Stimulated activated CD4-positive, alpha-beta T cell treated with anti-CD3 and anti-CD28 coated beads, Interleukin-1b, Interleukin-23, amount 100 ng/mL, for 1 hour (primary cell): ENCODE measurements around the gene ZFHX2.
"Not testable (repeated sequence)": the region's sequence is repeated elsewhere in the genome, so short reads cannot be mapped to it uniquely, and the experiment has no call there.

ENCODE experiments used
- DNase-seq, 2 donors: peaks; one replicate each; pipeline ENCODE4 v3.0.0-alpha.2; 2020; ENCODE audit warnings: low read depth in 2 of 2

The ZFHX2 gene

DNA sequence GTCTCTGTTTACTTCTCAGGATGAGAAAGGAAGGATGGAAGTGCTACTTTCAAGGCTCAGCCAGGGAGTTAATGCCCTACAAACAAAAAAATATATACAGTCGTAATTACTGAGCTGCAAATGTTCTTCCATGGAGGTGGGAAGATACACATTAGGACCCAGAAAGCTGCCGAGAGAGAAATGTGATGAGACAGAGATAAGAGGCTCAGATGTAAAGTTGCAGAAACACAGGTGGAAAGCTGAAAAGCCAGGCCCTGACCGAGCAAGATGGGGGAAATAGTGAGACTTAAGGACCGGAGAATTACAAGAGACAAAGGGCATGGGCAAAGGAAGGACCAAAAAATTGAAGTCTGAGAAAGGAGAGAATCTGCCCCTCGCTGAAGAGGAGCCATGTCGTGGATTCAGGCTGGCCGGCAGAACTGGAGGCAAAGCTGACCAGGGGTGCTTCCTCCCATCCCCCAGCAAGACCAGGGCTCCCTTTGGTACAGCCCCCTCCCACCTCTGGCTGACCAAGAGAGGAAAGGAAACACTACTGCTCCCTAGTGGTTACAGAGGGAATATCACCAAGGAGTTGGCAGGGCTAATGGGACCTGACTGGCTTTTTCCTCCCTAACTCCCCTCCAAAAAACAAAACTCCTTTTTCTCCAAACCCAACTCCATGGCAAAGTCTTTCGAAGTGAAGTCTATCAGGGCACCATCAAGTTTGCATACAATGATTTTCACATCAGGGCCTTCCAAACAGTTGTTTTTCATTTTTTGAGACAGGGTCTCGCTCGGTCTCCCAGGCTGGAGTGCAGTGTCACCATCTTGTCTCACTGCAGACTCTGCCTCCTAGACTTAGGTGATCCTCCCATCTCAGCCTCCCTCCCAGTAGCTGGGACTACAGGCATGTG lies 12.1 kb downstream of the ZFHX2 start:
- DNase-seq, result no peak

DNA sequence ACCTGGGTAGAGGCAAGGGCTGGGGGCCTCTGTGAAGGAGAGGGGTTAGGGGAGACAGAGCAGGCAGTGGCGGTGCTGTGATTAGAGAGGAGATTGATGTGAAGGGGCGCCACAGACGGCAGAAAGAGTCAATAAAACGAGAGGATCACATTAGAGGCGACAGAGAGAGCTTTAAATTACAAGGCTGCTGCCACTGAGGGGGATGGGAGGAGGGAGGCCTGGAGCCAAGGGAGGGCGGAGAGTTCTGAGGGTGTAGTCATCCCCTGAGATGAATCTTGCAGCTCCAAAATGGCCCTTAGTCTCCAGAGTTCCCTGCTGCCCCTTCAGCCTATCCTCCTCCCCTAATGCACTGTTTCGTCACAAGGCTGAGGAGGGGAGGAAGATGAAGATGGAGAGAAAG lies 12.8 kb downstream of the ZFHX2 start:
- DNase-seq, result no peak

DNA sequence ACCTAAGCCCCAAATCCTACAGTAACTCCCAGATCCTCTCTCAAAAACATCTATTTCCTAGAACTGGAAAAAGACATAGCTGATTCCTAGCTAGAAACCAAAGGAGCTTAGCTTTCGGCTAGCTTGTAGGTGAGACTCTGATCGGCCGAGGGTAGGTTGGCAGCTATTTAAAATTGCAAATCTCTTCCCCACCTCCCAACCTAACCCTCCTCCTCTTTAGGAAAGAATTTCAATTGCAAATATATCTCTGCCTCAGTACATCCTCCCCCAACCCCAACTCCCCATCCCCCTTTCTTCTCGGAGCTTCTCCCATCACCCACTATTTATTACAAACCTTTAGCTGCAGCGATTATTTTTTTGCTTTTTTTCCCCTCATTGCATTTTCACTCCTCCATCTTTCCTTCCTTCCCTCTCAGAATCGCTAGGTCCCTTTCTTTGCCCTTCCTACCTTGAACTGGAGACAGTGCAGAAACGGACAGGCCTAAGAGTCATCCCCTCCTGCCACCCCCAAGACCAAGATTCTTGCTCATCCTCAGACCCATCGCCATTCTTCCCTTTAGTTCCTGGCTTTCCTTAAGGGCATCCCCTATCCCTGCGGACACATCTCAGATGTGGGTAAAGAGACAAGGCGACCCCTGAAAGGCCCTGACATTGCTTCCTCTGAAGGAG lies 13.4 kb downstream of the ZFHX2 start:
- no peak for DNase-seq

DNA sequence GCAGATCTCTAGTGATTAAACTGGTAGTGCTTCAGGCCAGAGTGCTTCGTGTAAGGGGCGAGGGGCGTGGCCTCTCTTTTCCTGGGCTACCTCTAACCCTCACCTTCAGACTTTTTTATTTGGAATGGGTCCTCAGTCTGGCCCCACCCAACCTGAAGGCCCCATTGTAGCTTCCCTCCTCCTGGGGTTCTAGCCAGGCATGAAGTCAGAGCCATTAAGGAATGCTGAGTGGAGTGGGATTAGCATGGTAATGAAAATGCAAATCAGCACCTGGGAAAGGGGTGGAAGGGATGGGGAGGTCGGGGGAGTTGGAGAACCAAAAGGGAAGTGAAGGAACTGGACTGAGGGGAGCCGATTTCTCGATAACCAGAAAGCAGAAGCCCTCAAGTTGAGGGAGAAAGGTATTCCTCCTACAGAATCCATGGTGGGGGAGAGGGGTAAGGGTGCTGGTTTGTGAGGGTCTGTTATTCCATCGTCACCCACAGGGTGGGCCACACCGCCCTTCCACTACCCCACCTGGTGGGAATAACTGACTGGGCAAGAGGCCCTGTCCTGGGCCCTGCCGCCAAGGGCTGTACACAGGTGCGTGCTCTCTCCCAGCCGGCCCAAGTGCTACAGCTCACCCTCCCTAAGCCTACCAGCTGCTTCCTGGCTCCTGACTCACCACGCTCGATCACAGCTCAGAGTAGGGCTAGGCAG lies 14.1 kb downstream of the ZFHX2 start:
- no peak for DNase-seq

DNA sequence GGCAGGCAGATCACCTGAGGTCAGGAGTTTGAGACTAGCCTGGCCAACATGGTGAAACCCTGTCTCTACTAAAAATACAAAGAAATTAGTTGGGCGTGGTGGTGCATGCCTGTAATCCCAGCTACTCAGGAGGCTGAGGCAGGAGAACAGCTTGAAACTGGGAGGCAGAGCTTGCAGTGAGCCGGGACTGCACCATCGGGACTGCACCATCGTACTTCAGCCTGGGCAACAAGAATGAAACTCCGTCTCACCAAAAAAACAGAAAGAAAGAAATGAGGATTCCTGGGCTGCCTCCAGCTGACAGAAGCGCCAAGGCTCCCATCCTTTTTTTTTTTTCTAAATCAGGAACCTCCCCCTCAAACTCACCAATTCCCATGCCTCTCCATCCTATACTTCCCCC lies 14.7 kb downstream of the ZFHX2 start:
- DNase-seq, result not testable (repeated sequence)

DNA sequence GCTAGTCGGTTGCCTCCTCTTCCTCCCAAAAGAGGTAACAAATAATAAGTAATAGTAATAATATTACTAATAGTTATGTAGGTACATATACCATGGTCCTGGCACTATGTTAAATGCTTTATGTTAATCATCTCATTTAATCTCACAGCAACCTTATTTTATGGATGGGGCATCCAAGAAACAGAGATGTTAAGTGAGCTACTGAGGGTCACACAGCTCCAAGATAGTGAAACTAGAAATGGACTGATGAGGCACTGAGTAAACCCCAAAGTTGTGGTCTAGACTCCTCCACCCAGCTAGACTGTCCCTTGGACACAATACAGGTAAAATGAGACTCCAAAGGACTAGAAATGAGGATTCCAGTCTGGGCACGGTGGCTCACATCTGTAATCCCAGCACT lies 15.1 kb downstream of the ZFHX2 start:
- no peak for DNase-seq

DNA sequence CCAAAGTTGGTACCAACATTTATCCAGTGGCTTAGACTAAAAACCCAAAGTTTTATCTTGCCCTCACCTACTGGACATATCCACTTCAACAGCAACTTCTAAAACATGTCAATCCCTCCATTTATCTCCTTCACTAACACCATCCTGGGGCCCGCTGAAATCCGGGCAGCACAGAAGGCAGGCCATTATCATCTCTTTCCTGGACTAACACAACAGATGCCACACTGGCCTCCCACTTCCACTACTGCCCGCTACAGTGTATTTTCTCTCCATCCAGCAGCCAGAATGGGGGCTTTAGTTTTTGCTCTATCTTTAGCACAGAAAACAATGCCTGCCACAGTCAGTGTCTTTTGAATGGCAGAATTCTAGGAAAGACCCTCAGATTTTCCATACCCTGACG lies 15.6 kb downstream of the ZFHX2 start:
- DNase-seq, result no peak

DNA sequence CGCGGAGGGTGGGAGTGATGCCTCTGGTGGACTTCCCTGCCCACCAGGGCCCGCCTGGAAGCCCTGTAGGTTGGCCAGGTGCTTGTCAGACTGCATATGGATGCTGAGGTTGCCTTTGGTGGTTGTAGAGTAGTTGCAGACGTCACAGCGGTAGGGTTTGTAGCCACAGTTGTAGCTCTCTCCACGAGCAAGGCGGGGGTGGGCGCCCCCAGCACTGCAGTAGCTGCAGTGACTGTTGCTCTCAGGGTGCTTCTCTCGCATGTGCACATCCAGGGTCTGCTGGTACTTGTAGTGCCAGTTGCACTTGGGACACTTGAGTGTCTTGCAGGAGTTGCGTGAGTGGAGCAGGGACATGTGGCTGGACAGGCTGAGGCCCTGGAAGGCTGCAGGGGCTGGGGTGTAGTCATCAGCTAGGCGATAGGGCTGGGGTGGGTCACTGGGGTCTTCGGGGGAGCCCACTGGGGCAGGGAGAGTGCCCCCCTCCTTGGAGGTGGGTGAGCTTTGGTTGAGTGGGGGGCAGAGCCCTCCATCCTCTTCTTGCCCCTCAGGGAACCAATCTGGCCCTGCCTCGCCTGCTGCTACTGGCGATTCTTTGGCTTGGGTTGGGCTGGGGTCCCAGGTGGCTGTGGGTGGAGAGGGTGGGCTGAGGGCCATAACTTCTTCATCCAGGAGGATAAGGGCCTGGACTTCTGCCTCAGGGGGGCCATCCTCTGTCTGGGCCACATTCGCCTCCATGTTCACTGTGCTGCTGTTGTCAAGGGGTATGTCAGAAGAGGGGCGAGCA lies 17.7 kb downstream of the ZFHX2 start:
- no peak for DNase-seq

DNA sequence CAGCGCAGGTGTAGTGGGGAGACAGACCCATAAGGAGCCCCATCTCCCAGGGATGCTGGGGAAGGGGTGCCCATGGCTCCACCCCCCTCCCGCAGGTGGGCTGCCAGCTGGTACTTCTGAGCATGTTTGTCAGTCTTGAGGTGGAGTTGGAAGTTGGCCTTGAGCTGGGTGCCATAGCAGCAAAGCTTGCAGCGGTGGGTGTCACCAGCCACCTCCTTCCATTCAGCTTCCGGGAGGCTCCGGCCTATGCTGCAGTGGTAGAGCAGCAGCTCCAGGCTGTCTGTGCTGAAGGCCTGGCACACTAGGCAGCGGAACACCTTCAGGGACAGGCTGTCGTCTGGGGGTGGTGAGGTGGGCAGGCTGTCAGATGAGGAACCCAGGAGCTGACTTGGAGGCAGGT lies 18.9 kb downstream of the ZFHX2 start:
- no peak for DNase-seq

DNA sequence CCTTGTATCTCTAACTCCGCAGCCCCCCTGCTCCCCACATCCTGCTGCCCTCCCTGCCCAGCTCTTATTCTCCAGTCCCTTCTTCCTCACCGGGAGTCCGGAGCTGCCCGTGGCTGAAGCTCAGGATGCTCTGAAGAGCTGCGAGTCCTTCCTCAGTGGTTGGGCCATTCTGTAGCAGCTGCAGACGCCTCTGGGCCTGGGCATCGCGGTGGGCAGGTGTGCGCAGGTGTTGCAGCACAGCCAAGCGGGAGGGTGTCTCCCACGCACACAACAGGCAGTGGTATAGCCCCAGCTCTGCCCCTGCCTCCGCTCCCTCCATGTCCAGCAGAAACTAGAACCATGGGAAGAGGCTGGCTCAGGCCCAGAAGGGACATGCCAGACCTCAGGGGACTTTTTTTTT lies 20.2 kb downstream of the ZFHX2 start:
- DNase-seq, result no peak

DNA sequence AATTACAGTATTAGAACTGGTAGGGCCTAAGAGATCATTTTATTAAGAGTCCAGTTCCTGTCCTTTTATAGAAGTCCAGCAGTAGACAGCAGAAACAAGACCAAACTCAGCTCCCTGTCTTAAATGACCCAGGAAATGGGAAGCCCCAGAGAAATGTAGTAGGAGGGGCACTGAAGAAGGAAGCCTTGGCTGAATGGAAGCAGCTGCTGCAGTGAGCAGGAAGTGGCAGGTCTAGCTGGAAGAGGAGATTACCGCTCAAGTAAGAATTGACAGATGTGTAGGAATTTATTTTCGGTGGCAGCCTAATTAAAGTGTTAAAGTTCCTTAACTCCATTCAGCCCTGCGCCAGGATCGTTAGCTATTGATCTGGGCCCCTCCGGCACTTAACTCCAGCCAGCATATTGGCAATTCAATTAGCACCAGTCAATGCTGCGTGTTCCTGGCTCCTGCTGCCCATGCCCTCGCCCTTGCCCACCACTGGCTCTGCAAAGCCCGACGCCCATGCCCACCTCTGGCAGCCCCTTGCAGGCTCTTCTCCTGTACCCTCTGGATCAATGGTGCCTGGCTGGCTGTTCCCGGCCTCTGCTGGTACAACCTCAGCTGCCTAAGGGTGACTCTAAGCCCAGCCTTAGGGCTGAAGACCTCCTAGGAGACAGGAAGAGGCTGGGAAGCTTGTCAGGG lies 21.1 kb downstream of the ZFHX2 start:
- DNase-seq, result no peak

DNA sequence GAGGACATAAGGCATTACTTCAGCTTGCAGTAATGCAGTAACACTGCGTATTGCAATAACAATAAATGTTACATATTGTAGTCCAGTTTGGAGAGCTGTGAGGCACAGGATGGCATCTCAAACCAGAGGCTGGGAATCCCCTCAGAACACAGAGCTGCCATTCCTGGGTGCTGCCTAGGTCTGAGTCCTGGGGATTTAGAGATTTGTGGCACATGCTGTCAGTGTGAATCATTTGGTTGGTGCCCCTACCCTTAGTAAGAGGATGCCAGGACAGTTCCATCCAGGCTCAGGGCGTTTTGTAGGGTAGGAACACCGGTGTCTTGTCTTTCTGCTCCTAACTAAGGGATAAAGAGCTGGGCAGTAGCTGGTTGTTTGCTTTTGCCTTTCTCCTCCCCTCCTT lies 22.5 kb downstream of the ZFHX2 start:
- no peak for DNase-seq

DNA sequence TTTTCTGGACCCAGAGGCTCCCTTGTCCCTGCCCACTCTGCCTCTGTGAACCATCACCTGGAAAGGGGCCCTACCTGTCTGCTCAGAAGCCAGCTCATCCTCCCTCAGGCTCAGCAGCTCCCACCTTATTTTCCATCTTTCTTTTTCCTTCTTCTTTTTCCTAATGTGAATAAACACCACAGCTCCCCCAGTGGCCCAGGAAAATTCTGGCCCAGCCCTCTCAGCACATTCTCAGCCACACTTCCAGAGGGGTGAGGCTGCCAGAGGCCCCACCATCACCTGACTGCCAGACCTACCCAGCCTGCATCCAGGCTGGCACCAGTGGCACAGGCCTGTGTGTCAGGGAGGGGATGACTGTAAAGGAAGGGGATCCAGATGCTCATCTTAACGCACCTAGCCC lies 23.0 kb downstream of the ZFHX2 start:
- no peak for DNase-seq

DNA sequence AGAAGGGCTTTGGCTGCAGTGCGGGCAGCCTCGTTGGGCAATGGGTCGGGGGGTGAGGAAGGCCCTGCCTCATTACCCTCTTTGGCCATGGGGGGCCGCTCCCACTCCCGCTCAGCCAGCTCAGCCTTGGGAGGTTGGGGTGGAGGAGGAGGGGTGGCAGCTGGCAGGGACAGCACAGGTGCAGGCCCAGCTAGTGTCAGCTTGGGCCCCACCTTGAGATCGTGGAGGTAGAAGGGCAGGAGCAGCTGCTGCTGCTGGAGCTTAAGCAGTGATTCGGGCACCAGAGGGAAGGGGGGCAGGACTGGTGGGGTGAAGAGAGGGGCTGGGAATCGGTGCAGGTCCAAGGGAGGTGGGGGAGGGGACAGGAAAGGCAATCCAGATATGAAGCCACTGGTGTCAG lies 26.0 kb downstream of the ZFHX2 start:
- no peak for DNase-seq

DNA sequence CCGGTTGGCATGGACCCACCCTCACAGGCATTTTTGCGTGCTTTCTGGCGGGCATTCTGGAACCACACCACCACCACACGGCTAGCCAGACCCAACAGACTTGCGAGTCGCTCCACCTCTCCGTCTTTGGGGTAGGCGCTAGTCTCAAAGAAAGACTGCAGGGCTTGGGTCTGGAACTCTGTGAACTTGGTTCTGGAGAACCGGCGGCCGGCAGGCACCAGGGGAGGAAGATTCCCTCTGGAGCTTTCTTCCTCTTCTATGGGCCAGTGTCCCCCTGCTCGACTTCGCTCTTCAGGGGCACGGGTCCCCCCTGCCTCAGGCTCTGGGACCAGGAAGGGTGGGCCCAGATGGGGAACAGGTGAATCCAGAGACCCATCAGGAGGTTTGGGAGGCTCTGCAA lies 26.6 kb downstream of the ZFHX2 start:
- no peak for DNase-seq

DNA sequence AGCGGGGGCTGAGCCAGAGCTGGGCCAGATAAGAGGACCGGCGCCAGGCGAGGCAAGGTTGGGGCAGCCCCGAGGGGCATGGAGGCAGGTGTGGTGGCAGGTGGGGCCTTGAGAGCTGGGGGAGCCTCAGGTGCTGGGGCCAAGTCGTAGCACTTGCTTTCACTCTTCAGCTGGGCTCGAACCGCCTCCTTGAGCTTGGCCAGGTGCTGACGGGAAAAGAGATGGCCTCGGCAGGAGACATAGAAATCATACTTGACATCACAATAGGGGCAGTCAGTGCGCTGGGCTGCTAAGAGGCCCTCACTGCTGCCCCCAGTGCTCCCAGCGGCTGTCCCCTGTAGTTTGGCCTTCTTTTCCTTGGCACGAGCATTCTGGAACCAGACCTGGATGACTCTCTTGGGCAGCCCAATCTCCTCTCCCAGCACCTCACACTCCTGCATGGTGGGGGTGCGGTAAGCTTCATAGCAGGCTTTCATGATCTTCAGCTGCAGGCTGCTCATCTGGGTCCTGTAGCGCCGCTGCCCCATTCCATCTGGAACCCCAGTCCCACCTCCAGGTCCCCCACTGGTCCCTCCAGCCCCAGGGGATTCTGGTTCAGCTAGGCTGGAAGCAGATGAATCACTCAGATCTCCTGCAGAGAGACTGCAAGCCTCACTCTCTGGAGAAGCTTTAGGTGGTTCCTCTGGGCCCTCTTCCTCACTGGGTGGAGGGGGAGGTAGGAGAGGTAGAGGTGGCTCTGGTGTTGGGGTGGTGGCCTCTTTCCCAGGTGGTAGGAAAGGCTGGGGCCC lies 28.1 kb downstream of the ZFHX2 start:
- DNase-seq, result no peak

DNA sequence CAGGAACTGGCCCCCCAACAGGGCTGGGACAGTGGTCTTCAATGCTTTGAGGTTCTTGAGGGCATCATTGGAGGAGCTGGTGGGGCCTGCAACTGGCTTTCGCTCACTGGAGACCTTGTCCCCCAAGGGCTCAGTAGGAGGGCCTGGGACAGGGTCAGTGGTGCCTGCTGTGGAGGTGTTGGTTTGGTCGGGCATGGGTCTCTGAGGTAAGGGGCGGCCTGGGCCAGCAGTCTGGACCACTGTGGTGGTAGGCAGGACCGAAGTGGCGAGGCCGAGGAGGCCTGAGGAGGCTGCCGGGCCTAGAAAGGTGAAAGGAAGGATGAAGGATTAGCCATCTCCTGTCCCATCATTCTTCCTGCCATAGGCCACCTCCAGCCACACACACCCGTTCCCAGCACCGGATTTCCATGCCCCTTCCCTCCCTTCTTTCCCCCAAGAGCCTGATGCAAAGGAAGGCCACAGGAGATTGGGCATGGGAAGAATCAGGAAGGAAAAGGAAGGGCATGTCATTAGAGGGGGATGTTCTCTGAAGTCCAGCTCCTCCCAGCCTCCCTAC lies 28.8 kb downstream of the ZFHX2 start:
- no peak for DNase-seq

DNA sequence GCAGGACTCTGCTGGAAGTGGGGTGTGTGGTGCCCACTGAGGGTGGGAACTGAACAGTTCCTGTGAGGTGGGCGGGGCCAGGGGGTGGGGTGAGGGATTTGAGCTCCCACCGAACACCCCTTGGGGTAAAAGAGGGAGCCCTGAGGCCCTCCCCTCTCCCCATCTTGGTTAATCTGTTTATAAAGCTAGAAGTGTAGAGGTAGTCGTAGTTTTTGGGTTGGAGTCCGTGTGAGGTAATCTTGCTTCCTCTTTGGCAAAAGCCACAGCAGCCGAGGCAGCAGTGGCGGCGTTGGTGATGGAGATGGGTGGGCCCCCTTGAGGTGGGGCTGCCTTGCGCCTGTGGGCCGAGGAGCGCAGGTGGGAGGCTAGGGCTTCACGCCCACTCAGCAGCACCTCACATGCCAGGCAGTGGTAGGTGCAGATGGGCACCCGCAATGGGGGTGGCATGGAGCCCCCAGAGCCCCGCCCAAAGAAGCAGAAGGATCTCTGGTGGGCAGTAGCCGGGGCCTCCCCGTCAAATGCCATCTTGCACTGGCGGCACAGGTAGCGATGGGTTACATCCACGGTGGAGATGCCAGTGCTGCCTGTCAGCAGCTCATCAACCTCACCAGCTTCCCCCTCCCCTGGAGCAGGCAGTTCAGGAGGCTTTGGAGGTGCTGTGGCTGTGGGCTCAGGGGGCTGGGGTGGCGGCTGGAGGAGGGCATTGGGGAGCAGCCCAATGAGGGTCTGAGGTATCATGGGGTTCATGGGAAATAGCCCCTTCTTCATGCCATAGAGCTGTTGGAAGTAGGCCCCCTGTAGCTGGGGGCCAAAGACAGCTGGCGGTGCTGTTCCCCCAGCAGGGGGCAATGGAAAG lies 29.6 kb downstream of the ZFHX2 start:
- DNase-seq, result no peak

DNA sequence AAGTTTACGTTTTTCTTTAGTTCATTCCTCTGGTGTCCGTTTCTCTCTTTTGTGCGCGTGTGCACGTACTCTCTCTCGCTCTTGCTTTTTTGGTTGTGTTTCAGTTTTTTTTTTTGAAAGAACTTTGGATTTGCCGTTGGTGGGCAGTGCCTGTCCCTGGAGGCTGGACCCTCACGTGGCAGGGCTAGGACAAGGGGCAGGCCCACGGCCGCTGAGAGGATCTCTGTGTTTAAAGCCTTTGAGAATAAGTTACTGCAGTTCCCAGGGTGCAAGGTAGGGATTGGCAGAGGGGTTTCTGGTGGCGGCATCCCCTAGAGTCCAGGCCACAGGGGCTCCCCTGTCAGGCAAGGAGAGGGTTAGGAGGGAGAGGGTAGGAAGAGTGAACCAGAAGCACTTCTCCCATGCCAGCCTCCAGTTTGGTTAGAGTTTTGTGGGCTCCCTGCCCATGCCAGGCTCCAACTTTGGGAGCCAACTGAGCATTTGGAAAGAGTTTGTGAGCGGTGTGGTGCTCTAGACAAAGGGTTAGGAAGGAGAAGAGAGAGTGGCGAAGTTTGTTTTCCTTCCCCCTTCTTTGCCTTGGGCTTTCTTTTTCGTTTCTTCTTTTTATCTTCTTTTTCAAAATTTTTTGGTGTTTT lies 30.5 kb downstream of the ZFHX2 start:
- DNase-seq, result no peak
